ENCODE measurements around the gene MBD6. TPM values are rescaled to one million over a fixed set of nuclear protein-coding genes. Genes with fewer than 3 reads are reported as not detected.

The MBD6 gene
- total and polyA plus RNA-seq, 2 of the 13 experiments (the other 11 are each of a cell fraction or from before 2014, with no cell fraction given), result 4.1 to 5.9 TPM

- Histone ChIP-seq H3K4me2 (ENCODE audit: low read depth, low read length) (no peak overlapping the region), H4K20me1 (ENCODE audit: insufficient read depth, low read length) (peaks cover 32% of the 10 kb centered on the region), H3K27ac (ENCODE audit: extremely low read length, insufficient read depth, low read length) (no peak overlapping the region), H3K9me3 (ENCODE audit: low read length) (no peaks in the 10 kb centered on the region), H3K36me3 (replicated peaks in 1 of 2; ENCODE audit: control insufficient read depth in 1 of 2, insufficient read depth in 2 of 2, low read length in 2 of 2) (peaks cover 32 to 67% of the 10 kb centered on the region in 2 experiments), H3K4me3 (replicated peaks in 1 of 3; ENCODE audit: insufficient read depth in 1 of 3, low read depth in 2 of 3, low read length in 3 of 3) (no peak overlapping the region), H3K4me1 (ENCODE audit: insufficient read depth, low read length) (peaks cover 18% of the 10 kb centered on the region), H2AFZ (ENCODE audit: low read length) (no peak overlapping the region), H3K9ac (ENCODE audit: insufficient read depth, low read depth, low read length) (no peak overlapping the region), H3K27me3 (ENCODE audit: control insufficient read depth in 1 of 2, insufficient read depth in 2 of 2, low read length in 2 of 2) (no peaks in the 10 kb centered on the region; a peak in 1 of 5 replicates), H3K79me2 (ENCODE audit: insufficient read depth, low read length) (peaks cover 20% of the 10 kb centered on the region)
- BruUV-seq (replicated peaks), result no TSS peak
- ATAC-seq (no peak; the same call in 2 of the 3 replicates), DNase-seq (ENCODE audit: low spot score) (no peak), FAIRE-seq (no peak)
- 98% methylated on average over 9 of the region's 9 CpGs for WGBS (ENCODE audit: low lambda C conversion rate)
- in situ Hi-C loops (cut with HindIII; ENCODE audit: extremely low pct_ligation_motif_present, low pct_unique_long_range_greater_than_20kb) (no loop called here), intact Hi-C loops (cut with micrococcal nuclease; ENCODE audit: unreplicated experiment) (no loop called here)
- POLR2A ChIA-PET, result interaction anchor here (0.7 to 7.8 kb wide), 4 partner anchors 12 to 1556 kb away, joined by 3 to 90 read pairs (median 7); partner anchors contain the start of gene DCTN2
- CTCF ChIA-PET (ENCODE audit: low intra/inter-chr PET ratio, low total read pairs), result no interaction called here
- TF ChIP-seq POLR2A (IDR thresholded peaks at IDR 0.05; ENCODE audit: insufficient read depth in 1 of 2, low read depth in 2 of 2, low read length in 2 of 2), result peak in 1 of 2 experiments; percentile 55; a peak in 2 of 4 replicates
- TF ChIP-seq ZNF550 (CRISPR knock-in tag; IDR thresholded peaks at IDR 0.05; ENCODE audit: borderline replicate concordance), result no peak
- TF ChIP-seq, protein P1, sequence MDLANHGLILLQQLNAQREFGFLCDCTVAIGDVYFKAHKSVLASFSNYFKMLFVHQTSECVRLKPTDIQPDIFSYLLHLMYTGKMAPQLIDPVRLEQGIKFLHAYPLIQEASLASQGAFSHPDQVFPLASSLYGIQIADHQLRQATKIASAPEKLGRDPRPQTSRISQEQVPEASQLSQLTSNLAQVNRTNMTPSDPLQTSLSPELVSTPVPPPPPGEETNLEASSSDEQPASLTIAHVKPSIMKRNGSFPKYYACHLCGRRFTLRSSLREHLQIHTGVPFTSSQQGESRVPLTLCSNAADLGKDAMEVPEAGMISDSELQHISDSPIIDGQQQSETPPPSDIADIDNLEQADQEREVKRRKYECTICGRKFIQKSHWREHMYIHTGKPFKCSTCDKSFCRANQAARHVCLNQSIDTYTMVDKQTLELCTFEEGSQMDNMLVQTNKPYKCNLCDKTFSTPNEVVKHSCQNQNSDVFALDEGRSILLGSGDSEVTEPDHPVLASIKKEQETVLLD (CRISPR knock-in tag; IDR thresholded peaks at IDR 0.05; ENCODE audit: low read depth), result no peak
- no peak for TF ChIP-seq ZNF772 (CRISPR knock-in tag; IDR thresholded peaks at IDR 0.05)
- TF ChIP-seq TMF1 (CRISPR knock-in tag; IDR thresholded peaks at IDR 0.05; ENCODE audit: low read depth), result no peak
- TF ChIP-seq, protein P2, sequence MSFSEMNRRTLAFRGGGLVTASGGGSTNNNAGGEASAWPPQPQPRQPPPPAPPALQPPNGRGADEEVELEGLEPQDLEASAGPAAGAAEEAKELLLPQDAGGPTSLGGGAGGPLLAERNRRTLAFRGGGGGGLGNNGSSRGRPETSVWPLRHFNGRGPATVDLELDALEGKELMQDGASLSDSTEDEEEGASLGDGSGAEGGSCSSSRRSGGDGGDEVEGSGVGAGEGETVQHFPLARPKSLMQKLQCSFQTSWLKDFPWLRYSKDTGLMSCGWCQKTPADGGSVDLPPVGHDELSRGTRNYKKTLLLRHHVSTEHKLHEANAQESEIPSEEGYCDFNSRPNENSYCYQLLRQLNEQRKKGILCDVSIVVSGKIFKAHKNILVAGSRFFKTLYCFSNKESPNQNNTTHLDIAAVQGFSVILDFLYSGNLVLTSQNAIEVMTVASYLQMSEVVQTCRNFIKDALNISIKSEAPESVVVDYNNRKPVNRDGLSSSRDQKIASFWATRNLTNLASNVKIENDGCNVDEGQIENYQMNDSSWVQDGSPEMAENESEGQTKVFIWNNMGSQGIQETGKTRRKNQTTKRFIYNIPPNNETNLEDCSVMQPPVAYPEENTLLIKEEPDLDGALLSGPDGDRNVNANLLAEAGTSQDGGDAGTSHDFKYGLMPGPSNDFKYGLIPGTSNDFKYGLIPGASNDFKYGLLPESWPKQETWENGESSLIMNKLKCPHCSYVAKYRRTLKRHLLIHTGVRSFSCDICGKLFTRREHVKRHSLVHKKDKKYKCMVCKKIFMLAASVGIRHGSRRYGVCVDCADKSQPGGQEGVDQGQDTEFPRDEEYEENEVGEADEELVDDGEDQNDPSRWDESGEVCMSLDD (CRISPR knock-in tag; IDR thresholded peaks at IDR 0.05; ENCODE audit: borderline replicate concordance), result no peak
- TF ChIP-seq, protein P3, sequence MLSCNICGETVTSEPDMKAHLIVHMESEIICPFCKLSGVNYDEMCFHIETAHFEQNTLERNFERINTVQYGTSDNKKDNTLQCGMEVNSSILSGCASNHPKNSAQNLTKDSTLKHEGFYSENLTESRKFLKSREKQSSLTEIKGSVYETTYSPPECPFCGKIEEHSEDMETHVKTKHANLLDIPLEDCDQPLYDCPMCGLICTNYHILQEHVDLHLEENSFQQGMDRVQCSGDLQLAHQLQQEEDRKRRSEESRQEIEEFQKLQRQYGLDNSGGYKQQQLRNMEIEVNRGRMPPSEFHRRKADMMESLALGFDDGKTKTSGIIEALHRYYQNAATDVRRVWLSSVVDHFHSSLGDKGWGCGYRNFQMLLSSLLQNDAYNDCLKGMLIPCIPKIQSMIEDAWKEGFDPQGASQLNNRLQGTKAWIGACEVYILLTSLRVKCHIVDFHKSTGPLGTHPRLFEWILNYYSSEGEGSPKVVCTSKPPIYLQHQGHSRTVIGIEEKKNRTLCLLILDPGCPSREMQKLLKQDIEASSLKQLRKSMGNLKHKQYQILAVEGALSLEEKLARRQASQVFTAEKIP (CRISPR knock-in tag; IDR thresholded peaks at IDR 0.05; ENCODE audit: borderline replicate concordance), result no peak
- no peak for TF ChIP-seq ZNF558 (CRISPR knock-in tag; IDR thresholded peaks at IDR 0.05; ENCODE audit: borderline replicate concordance)
- TF ChIP-seq, protein P4, sequence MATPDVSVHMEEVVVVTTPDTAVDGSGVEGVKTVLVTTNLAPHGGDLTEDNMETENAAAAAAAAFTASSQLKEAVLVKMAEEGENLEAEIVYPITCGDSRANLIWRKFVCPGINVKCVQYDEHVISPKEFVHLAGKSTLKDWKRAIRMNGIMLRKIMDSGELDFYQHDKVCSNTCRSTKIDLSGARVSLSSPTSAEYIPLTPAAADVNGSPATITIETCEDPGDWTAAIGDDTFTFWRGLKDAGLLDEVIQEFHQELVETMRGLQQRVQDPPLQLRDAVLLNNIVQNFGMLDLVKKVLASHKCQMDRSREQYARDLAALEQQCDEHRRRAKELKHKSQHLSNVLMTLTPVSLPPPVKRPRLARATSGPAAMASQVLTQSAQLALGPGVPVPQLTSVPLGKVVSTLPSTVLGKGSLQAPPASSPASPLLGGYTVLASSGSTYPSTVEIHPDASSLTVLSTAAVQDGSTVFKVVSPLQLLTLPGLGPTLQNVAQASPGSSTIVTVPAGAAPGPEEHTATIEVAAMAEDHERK (CRISPR knock-in tag; IDR thresholded peaks at IDR 0.05; ENCODE audit: low read depth), result no peak
- peak; percentile 82 for TF ChIP-seq ZC3H13 (CRISPR knock-in tag; IDR thresholded peaks at IDR 0.05)
- TF ChIP-seq, protein P5, sequence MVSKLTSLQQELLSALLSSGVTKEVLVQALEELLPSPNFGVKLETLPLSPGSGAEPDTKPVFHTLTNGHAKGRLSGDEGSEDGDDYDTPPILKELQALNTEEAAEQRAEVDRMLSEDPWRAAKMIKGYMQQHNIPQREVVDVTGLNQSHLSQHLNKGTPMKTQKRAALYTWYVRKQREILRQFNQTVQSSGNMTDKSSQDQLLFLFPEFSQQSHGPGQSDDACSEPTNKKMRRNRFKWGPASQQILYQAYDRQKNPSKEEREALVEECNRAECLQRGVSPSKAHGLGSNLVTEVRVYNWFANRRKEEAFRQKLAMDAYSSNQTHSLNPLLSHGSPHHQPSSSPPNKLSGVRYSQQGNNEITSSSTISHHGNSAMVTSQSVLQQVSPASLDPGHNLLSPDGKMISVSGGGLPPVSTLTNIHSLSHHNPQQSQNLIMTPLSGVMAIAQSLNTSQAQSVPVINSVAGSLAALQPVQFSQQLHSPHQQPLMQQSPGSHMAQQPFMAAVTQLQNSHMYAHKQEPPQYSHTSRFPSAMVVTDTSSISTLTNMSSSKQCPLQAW (CRISPR knock-in tag; IDR thresholded peaks at IDR 0.05), result no peak
- peak; percentile 54 for TF ChIP-seq RBFOX2 (IDR thresholded peaks at IDR 0.05; ENCODE audit: low read depth, low read length)
- TF ChIP-seq NFIC (IDR thresholded peaks at IDR 0.05; ENCODE audit: low read length), result no peak
- TF ChIP-seq ZNF329 (CRISPR knock-in tag; IDR thresholded peaks at IDR 0.05; ENCODE audit: low read depth), result no peak
- no peak for TF ChIP-seq KAT2B (IDR thresholded peaks at IDR 0.05; ENCODE audit: borderline replicate concordance, low read depth, low read length)
Observed at GRCh38 chr12:57514720-57515407, 7.8 kb upstream of the MBD6 start.

All from HepG2 (cell line).